Stimulated activated CD8-positive, alpha-beta memory T cell treated with anti-CD3 and anti-CD28 coated beads, Interleukin-7, amount 100 ng/mL, for 48 hours (primary cell): ENCODE measurements around the gene GAB2.
"Not testable (repeated sequence)": the region's sequence is repeated elsewhere in the genome, so short reads cannot be mapped to it uniquely, and the experiment has no call there.

Experiments
- DNase-seq, 2 donors: peaks; one replicate each; pipeline ENCODE4 v3.0.0-alpha.2; 2020; ENCODE audit warnings: low read depth in 1 of 2; ENCODE audit errors: extremely low read depth in 1 of 2

GAB2 gene

GRCh38 chr11:78319453-78319955, 98.1 kb downstream of the GAB2 start:
- no peak for DNase-seq

- DNase-seq, result no peak
Observed at GRCh38 chr11:78318321-78319114, 99.1 kb downstream of the GAB2 start.

GRCh38 chr11:78315724-78316123, 101.9 kb downstream of the GAB2 start:
- DNase-seq, result no peak

- DNase-seq, result no peak
Observed at GRCh38 chr11:78314762-78315161, 102.9 kb downstream of the GAB2 start.

GRCh38 chr11:78313898-78314297, 103.7 kb downstream of the GAB2 start:
- no peak for DNase-seq

- no peak for DNase-seq
Observed at GRCh38 chr11:78313181-78313795, 104.3 kb downstream of the GAB2 start.

GRCh38 chr11:78312712-78313111, 104.9 kb downstream of the GAB2 start:
- DNase-seq, result no peak

- DNase-seq, result no peak
Observed at GRCh38 chr11:78311702-78312371, 105.8 kb downstream of the GAB2 start.

- DNase-seq, result no peak
Observed at GRCh38 chr11:78310500-78310909, 107.1 kb downstream of the GAB2 start.

GRCh38 chr11:78304201-78304600, 113.4 kb downstream of the GAB2 start:
- no peak for DNase-seq

GRCh38 chr11:78300108-78300839, 117.3 kb downstream of the GAB2 start:
- DNase-seq, result no peak

GRCh38 chr11:78299000-78299710, 118.5 kb downstream of the GAB2 start:
- DNase-seq, result no peak

GRCh38 chr11:78298291-78298771, 119.3 kb downstream of the GAB2 start:
- DNase-seq, result no peak

- no peak for DNase-seq
Observed at GRCh38 chr11:78295991-78296930, 121.4 kb downstream of the GAB2 start.

GRCh38 chr11:78295347-78295746, 122.3 kb downstream of the GAB2 start:
- DNase-seq, result no peak

GRCh38 chr11:78294100-78294499, 123.5 kb downstream of the GAB2 start:
- not testable (repeated sequence) for DNase-seq

- DNase-seq, result no peak
Observed at GRCh38 chr11:78293536-78293935, 124.1 kb downstream of the GAB2 start.

GRCh38 chr11:78292109-78292803, 125.4 kb downstream of the GAB2 start:
- peak in 1 of 2 donors; percentile 43 for DNase-seq
